SU-DHL-6 (cell line): ENCODE results near the gene THEMIS.

Experiments used
- H2AFZ ChIP-seq: fragments of 200-600 bp; sonication (generic); 2 replicates; pipeline ENCODE4 v1.6.1; 2014; ENCODE audit warnings: low read depth, mild to moderate bottlenecking, moderate library complexity, mixed read lengths, antibody characterized with exemption, low read length; ENCODE audit not compliant: severe bottlenecking
- H3F3A ChIP-seq: fragments of 200-600 bp; shearing (Covaris generic); 2 replicates; pipeline ENCODE4 v1.6.0; 2016; ENCODE audit warnings: antibody characterized with exemption, mild to moderate bottlenecking; ENCODE audit not compliant: insufficient read depth
- H3K27ac ChIP-seq: fragments of 200-600 bp; sonication (generic); 2 replicates; pipeline ENCODE4 v1.5.1; 2016; ENCODE audit warnings: low read depth, mild to moderate bottlenecking, low read length, moderate library complexity, mixed read lengths
- H3K27me3 ChIP-seq: fragments of 200-600 bp; sonication (generic), shearing (Covaris generic); 2 replicates; pipeline ENCODE4 v1.6.0; 2014; ENCODE audit warnings: mild to moderate bottlenecking, low read length
- H3K36me3 ChIP-seq: fragments of 200-600 bp; sonication (generic); 2 replicates; pipeline ENCODE4 v1.6.1; 2014; ENCODE audit warnings: mild to moderate bottlenecking, low read length, mixed read lengths
- H3K4me2 ChIP-seq: fragments of 300-600, 200-600 bp; shearing (Covaris generic), sonication (generic); 2 replicates; pipeline ENCODE4 v1.6.0; 2014; ENCODE audit warnings: low read length, low read depth, mild to moderate bottlenecking; ENCODE audit not compliant: poor library complexity, severe bottlenecking
- H3K4me3 ChIP-seq: fragments of 200-600 bp; sonication (generic); 2 replicates; pipeline ENCODE4 v1.5.1; 2014; ENCODE audit warnings: antibody characterized with exemption, low read length, mild to moderate bottlenecking, mixed read lengths; ENCODE audit not compliant: insufficient read depth, poor library complexity, severe bottlenecking
- H3K79me2 ChIP-seq: fragments of 200-600 bp; sonication (generic); 2 replicates; pipeline ENCODE4 v1.6.1; 2014; ENCODE audit warnings: mild to moderate bottlenecking, low read length, moderate library complexity; ENCODE audit not compliant: insufficient read depth
- H3K9ac ChIP-seq: fragments of 200-600 bp; sonication (generic); 2 replicates; pipeline ENCODE4 v1.7.0; 2014; ENCODE audit warnings: mild to moderate bottlenecking, low read length
- H3K9me2 ChIP-seq: fragments of 200-600 bp; sonication (generic); replicated peaks from 2 replicates; pipeline ENCODE4 v1.6.1; 2014; ENCODE audit warnings: low read length; ENCODE audit not compliant: insufficient read depth
- H3K9me3 ChIP-seq: fragments of 200-600 bp; sonication (generic); 2 replicates; pipeline ENCODE4 v1.6.1; 2014; ENCODE audit warnings: low read length, mixed read lengths; ENCODE audit not compliant: insufficient read depth
- H4K20me1 ChIP-seq: fragments of 200-600 bp; sonication (generic); 2 replicates; pipeline ENCODE4 v1.6.1; 2014; ENCODE audit warnings: low read depth, mild to moderate bottlenecking, antibody characterized with exemption, low read length, moderate library complexity, mixed read lengths
- CTCF ChIP-seq: fragments of 200-600 bp; sonication (generic); IDR thresholded peaks from one replicate; pipeline ENCODE4 v1.5.1; 2017; ENCODE audit warnings: antibody characterized with exemption, mild to moderate bottlenecking, low read length, moderate library complexity; ENCODE audit not compliant: insufficient read depth, poor library complexity, severe bottlenecking
- EZH2phosphoT487 ChIP-seq: fragments of 200-600 bp; sonication (generic), shearing (Covaris generic); conservative IDR thresholded peaks from 2 replicates; pipeline ENCODE4 v1.6.1; 2018; ENCODE audit warnings: mild to moderate bottlenecking, antibody characterized with exemption, low read length, moderate library complexity, mixed read lengths

The THEMIS gene

DNA sequence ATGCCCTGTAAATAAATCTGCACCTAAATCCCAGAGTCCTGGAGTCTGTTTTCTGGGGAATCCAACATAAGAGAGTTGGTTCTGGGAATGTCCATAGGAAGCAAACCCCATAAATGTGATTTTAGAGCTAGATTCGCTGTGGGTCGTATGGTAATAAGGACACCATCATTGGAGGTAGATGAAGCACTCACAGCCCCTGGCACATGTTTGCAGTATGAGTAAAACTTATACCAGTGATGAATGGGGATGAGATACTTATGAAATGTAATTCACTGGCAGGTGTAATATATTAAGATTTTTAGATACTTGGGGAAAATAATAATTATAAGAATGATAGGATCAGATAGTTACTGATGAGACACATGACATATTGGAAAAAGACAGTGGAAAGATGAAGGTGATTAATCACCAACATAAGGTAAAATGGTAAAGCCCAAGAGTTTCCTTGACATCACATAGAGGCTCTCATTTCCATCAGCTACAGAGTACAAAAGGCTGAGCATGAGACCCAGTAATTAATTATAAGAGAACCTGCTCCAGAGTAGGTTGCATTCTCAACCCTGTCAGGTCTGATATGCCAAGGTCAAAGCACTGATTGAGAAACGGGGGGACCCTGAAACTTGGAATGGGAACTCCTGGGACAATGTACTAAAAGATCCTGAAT lies 44.7 kb upstream of the THEMIS start:
- TF ChIP-seq EZH2phosphoT487: no peak
- no peak for TF ChIP-seq CTCF
- H3K9me2 ChIP-seq: no peaks in the 10 kb centered on the region
- H3F3A ChIP-seq: no peaks in the 10 kb centered on the region
- no peaks in the 10 kb centered on the region for H4K20me1 ChIP-seq
- no peaks in the 10 kb centered on the region for H3K36me3 ChIP-seq
- H3K27me3 ChIP-seq: no peaks in the 10 kb centered on the region
- H3K27ac ChIP-seq: no peak overlapping the region
- no peaks in the 10 kb centered on the region for H3K9me3 ChIP-seq
- H3K9ac ChIP-seq: no peak overlapping the region
- no peak overlapping the region for H3K4me3 ChIP-seq
- no peak overlapping the region for H2AFZ ChIP-seq
- H3K4me2 ChIP-seq: no peak overlapping the region
- H3K79me2 ChIP-seq: no peaks in the 10 kb centered on the region

GRCh38 chr6:127941228-127941627 lies 40.4 kb upstream of the THEMIS start:
- H3K4me3 ChIP-seq: no peak overlapping the region
- TF ChIP-seq EZH2phosphoT487 (no peak), CTCF (no peak)
- no peak overlapping the region for H3K27ac ChIP-seq
- H3F3A ChIP-seq: no peaks in the 10 kb centered on the region
- H3K27me3 ChIP-seq: no peaks in the 10 kb centered on the region
- H3K79me2 ChIP-seq: no peaks in the 10 kb centered on the region
- H2AFZ ChIP-seq: no peak overlapping the region
- no peaks in the 10 kb centered on the region for H4K20me1 ChIP-seq
- H3K36me3 ChIP-seq: no peaks in the 10 kb centered on the region
- H3K9ac ChIP-seq: no peak overlapping the region
- no peaks in the 10 kb centered on the region for H3K9me2 ChIP-seq
- no peaks in the 10 kb centered on the region for H3K9me3 ChIP-seq
- H3K4me2 ChIP-seq: no peak overlapping the region

DNA sequence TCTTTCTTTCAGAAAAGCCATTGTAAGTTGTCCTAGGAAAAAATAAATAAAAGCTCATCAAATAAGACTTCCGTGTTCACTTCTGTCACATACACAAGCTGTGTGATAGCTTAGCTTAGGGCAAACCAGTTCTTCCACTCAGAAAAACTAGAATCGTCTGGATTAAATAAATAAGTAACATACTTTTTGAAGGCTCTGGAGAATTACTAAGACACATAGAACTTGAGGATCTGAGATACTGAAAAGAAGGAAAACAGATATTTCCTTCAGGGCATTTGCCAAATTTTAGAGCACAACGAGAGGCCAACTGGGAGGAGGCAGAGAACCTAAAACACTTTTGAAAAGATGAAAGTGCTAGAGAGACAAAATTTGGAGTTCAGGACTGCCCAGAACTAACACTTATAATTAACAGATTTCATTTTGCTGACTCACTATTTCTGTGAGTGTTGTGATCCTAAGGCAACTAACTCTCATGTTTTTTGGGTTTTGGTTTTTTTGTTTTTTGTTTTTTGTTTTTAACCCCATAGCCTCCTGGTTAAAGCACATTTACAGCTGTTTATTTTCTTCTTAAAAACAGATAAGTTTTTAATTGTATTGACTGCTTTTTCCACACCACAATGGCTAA lies 38.7 kb upstream of the THEMIS start:
- H3K27me3 ChIP-seq: no peaks in the 10 kb centered on the region
- TF ChIP-seq CTCF: no peak
- no peak for TF ChIP-seq EZH2phosphoT487
- no peak overlapping the region for H3K9ac ChIP-seq
- no peaks in the 10 kb centered on the region for H3K79me2 ChIP-seq
- H3K9me3 ChIP-seq: no peaks in the 10 kb centered on the region
- H3K27ac ChIP-seq: no peak overlapping the region
- no peak overlapping the region for H2AFZ ChIP-seq
- H4K20me1 ChIP-seq: no peaks in the 10 kb centered on the region
- no peaks in the 10 kb centered on the region for H3K36me3 ChIP-seq
- H3K9me2 ChIP-seq: no peaks in the 10 kb centered on the region
- no peak overlapping the region for H3K4me3 ChIP-seq
- no peaks in the 10 kb centered on the region for H3F3A ChIP-seq
- H3K4me2 ChIP-seq: no peak overlapping the region
